ENCODE results near the gene TPH1. TPM values are rescaled to one million over a fixed set of nuclear protein-coding genes. Genes with fewer than 3 reads are reported as not detected.

The TPH1 gene
- total RNA-seq, 1 donor from 2014 or later, result 0.54 TPM

DNA sequence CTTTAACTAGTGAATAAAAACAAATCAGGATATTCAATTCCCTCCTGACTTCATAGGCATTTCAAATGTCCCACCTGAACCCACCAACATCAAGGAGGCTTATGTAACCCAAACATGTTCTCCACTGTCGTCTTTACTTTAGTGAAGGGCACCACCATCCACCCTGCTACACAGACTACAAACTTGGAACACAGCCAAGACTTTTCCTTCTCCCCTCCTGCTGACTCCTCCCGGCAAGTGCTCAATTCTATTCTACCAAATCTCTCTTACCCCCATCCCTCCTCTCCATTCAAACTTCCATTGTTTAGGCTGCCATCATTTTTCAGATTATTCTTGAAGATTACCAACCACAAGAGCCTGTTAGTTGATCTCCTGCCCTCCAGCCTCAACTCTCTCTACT is 35.5 kb upstream of the TPH1 start:
- Mint-ChIP-seq H3K27me3 (ENCODE audit: low read depth) (no peaks in the 10 kb centered on the region), H3K4me3 (no peak overlapping the region), H3K9me3 (no peaks in the 10 kb centered on the region), H3K36me3 (peaks cover 31% of the 10 kb centered on the region), H3K4me1 (no peaks in the 10 kb centered on the region), H3K27ac (no peak overlapping the region)
- no peak for DNase-seq (ENCODE audit: low spot score in 2 of 2, unreplicated experiment in 2 of 2)
- TF ChIP-seq, protein P1, sequence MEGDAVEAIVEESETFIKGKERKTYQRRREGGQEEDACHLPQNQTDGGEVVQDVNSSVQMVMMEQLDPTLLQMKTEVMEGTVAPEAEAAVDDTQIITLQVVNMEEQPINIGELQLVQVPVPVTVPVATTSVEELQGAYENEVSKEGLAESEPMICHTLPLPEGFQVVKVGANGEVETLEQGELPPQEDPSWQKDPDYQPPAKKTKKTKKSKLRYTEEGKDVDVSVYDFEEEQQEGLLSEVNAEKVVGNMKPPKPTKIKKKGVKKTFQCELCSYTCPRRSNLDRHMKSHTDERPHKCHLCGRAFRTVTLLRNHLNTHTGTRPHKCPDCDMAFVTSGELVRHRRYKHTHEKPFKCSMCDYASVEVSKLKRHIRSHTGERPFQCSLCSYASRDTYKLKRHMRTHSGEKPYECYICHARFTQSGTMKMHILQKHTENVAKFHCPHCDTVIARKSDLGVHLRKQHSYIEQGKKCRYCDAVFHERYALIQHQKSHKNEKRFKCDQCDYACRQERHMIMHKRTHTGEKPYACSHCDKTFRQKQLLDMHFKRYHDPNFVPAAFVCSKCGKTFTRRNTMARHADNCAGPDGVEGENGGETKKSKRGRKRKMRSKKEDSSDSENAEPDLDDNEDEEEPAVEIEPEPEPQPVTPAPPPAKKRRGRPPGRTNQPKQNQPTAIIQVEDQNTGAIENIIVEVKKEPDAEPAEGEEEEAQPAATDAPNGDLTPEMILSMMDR (IDR thresholded peaks at IDR 0.05; ENCODE audit: unreplicated experiment), result no peak

DNA sequence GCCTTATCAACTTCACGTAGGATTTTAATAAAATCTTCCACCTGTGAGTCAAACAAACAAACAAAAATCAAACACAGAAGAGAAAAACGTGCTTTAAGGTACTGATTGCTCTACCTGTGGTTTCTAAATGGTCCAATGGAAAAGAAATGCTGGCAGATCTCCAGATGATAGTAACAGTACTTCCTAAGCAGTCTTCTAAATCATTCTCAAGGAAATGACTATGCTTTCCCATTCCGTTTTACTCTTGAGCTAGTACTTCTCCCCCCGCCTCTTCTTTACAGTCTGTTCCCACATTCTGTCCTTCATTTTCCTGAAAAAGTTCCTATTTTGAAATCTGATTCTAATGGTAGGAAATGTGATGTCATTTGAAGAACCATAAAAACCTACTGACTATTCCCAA is 34.4 kb upstream of the TPH1 start:
- H3K27me3 Mint-ChIP-seq (ENCODE audit: low read depth), result no peaks in the 10 kb centered on the region
- TF ChIP-seq, protein P1 (IDR thresholded peaks at IDR 0.05; ENCODE audit: unreplicated experiment), result no peak

DNA sequence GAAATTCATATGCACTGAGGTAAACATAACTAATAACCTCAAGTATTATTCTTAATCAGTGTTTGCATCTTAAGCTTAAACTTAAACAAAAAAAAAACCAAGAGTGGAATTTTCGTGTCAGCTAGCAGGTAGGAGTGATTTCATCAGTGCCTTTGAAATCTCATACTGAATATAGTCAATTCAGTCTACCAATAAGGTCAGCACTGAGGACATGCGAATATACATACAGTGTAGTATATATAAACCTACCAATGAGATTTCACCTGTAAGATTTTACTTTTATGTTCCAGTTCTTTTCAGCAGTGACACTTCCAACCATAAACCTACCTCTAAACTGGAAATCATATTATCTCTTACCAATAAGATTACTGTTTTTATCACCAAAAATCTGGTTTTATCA is 32.8 kb upstream of the TPH1 start:
- H3K36me3 Mint-ChIP-seq, result peaks cover 28% of the 10 kb centered on the region
- no peak for DNase-seq (ENCODE audit: low spot score in 2 of 2, unreplicated experiment in 2 of 2)
- TF ChIP-seq, protein P1 (IDR thresholded peaks at IDR 0.05; ENCODE audit: unreplicated experiment), result no peak
- H3K4me1 Mint-ChIP-seq, result no peaks in the 10 kb centered on the region
- H3K9me3 Mint-ChIP-seq, result no peaks in the 10 kb centered on the region
- H3K27me3 Mint-ChIP-seq (ENCODE audit: low read depth), result no peaks in the 10 kb centered on the region
- no peak overlapping the region for H3K27ac Mint-ChIP-seq
- H3K4me3 Mint-ChIP-seq, result no peak overlapping the region

More for the DNA sequence above, 34.4 kb upstream of the TPH1 start:
- no peak for DNase-seq (ENCODE audit: low spot score in 2 of 2, unreplicated experiment in 2 of 2)
- H3K27ac Mint-ChIP-seq, result no peak overlapping the region
- peaks cover 30% of the 10 kb centered on the region for H3K36me3 Mint-ChIP-seq
- no peak overlapping the region for H3K4me3 Mint-ChIP-seq
- no peaks in the 10 kb centered on the region for H3K9me3 Mint-ChIP-seq
- no peaks in the 10 kb centered on the region for H3K4me1 Mint-ChIP-seq

DNA sequence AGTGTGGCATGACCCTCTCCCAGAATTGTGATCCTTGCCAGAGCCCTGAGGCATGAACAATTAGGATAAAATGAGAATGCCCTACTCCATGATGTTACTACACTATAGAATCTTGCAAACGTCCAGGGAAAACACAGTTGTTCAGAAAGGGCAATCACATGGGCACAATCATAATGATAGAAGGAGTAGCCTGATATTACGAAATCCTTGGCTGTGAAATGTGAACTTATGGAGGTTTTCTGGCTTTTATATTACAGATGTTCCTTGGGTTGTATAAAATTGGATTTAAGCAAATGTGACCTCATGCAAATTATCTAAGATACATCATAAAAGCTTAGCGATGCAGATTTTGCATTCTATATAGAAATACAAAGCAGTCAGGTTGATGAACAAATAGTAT is 29.4 kb upstream of the TPH1 start:
- no peaks in the 10 kb centered on the region for H3K9me3 Mint-ChIP-seq
- TF ChIP-seq, protein P1 (IDR thresholded peaks at IDR 0.05; ENCODE audit: unreplicated experiment), result no peak

GRCh38 chr11:18071098-18071705 is 25.1 kb upstream of the TPH1 start:
- Mint-ChIP-seq H3K27ac (no peak overlapping the region), H3K4me1 (no peaks in the 10 kb centered on the region), H3K36me3 (no peaks in the 10 kb centered on the region), H3K4me3 (no peak overlapping the region), H3K9me3 (no peaks in the 10 kb centered on the region), H3K27me3 (ENCODE audit: low read depth) (no peaks in the 10 kb centered on the region)
- TF ChIP-seq, protein P1 (IDR thresholded peaks at IDR 0.05; ENCODE audit: unreplicated experiment), result no peak
- no peak for DNase-seq (ENCODE audit: low spot score in 2 of 2, unreplicated experiment in 2 of 2)

More for the DNA sequence above, 29.4 kb upstream of the TPH1 start:
- no peak for DNase-seq (ENCODE audit: low spot score in 2 of 2, unreplicated experiment in 2 of 2)
- H3K4me1 Mint-ChIP-seq, result no peaks in the 10 kb centered on the region
- H3K4me3 Mint-ChIP-seq, result no peak overlapping the region
- H3K27me3 Mint-ChIP-seq (ENCODE audit: low read depth), result no peaks in the 10 kb centered on the region
- H3K27ac Mint-ChIP-seq, result no peak overlapping the region
- H3K36me3 Mint-ChIP-seq, result peaks cover 10% of the 10 kb centered on the region

GRCh38 chr11:18067372-18067771 is 21.3 kb upstream of the TPH1 start:
- Mint-ChIP-seq H3K27me3 (ENCODE audit: low read depth) (no peaks in the 10 kb centered on the region), H3K9me3 (no peaks in the 10 kb centered on the region), H3K27ac (no peak overlapping the region), H3K4me1 (peaks cover 5% of the 10 kb centered on the region), H3K36me3 (no peaks in the 10 kb centered on the region), H3K4me3 (no peak overlapping the region)
- DNase-seq (ENCODE audit: low spot score in 2 of 2, unreplicated experiment in 2 of 2), result no peak
- TF ChIP-seq, protein P1 (IDR thresholded peaks at IDR 0.05; ENCODE audit: unreplicated experiment), result no peak

All from mesothelial cell of epicardium (in vitro differentiated cells).